Endothelial cell of umbilical vein (primary cell): ENCODE measurements around the gene CHAF1A. TPM values are rescaled to one million over a fixed set of nuclear protein-coding genes. Genes with fewer than 3 reads are reported as not detected.

Experiments used
- BruUV-seq: library from RNA; stranded (reverse); fragments of 400-500 nt; replicated peaks from 2 replicates; lab custom pipeline; 2021; lab: Mats Ljungman, UMichigan
- CTCF ChIA-PET: fragments of 300-600, 350-600 bp; sonication (Branson Sonifier 250); formaldehyde crosslinking; loops from one replicate; lab custom pipeline; 2021; ENCODE audit warnings: antibody characterized with exemption, inconsistent platforms; lab: Charles Lee
- POLR2A ChIA-PET: fragments of 300-600, 350-600 bp; sonication (Branson Sonifier 250); formaldehyde crosslinking; loops from one replicate; lab custom pipeline; 2021; ENCODE audit warnings: antibody characterized with exemption, inconsistent platforms; lab: Charles Lee
- DNase-seq: peaks from one replicate; pipeline ENCODE4 v3.0.0-alpha.2; 2011; ENCODE audit warnings: low read depth, low spot score
- FAIRE-seq: peaks from 2 replicates; lab custom pipeline; 2011; peaks lifted over from hg19 to GRCh38; lab: Jason Lieb, UNC
- H2AFZ ChIP-seq: 2 replicates; pipeline ENCODE4 v1.6.0; 2012; ENCODE audit warnings: low read depth, low read length, control low read depth, inconsistent platforms
- H3K27ac ChIP-seq: 2 replicates; pipeline ENCODE4 v1.5.1; 2011; ENCODE audit warnings: low read depth, mild to moderate bottlenecking, control low read depth, low read length, moderate library complexity; ENCODE audit not compliant: insufficient read depth
- H3K27me3 ChIP-seq, 2 experiments: 2 replicates each; pipeline versions ENCODE4 v1.6.0 to v1.6.1; 2011; ENCODE audit warnings: low read length in 2 of 2, mixed read lengths in 1 of 2; ENCODE audit not compliant: control insufficient read depth in 2 of 2, insufficient read depth in 2 of 2
- H3K36me3 ChIP-seq, 2 experiments: 2 replicates in 1 of 2; 3 replicates in 1 of 2; pipeline ENCODE4 v1.5.1; 2011; ENCODE audit warnings: low read length in 2 of 2, mild to moderate bottlenecking in 1 of 2, moderate library complexity in 1 of 2; ENCODE audit not compliant: control insufficient read depth in 2 of 2, insufficient read depth in 2 of 2; ENCODE audit errors: extremely low read depth in 1 of 2
- H3K4me1 ChIP-seq: 3 replicates; pipeline ENCODE4 v1.5.1; 2011; ENCODE audit warnings: mild to moderate bottlenecking, low read length; ENCODE audit not compliant: control insufficient read depth, insufficient read depth; ENCODE audit errors: extremely low read depth
- H3K4me2 ChIP-seq: 2 replicates; pipeline ENCODE4 v1.6.1; 2011; ENCODE audit warnings: low read length, control low read depth, mixed read lengths; ENCODE audit not compliant: insufficient read depth
- H3K4me3 ChIP-seq, 3 experiments: fragments of 200-600 bp in 1 of 3; sonication (generic), shearing (Covaris generic) in 1 of 3; replicated peaks in 1 of 3; 2 replicates each; pipeline ENCODE4 v1.5.1; 2011 to 2016; ENCODE audit warnings: control low read depth in 3 of 3, low read length in 3 of 3, mild to moderate bottlenecking in 2 of 3, inconsistent platforms in 1 of 3, low read depth in 1 of 3, moderate library complexity in 1 of 3; ENCODE audit not compliant: insufficient read depth in 1 of 3
- H3K79me2 ChIP-seq: 2 replicates; pipeline ENCODE4 v1.6.0; 2012; ENCODE audit warnings: low read length, inconsistent platforms; ENCODE audit not compliant: control insufficient read depth, insufficient read depth
- H3K9ac ChIP-seq: replicated peaks from 2 replicates; pipeline ENCODE3; 2011; ENCODE audit warnings: low read length, control low read depth; ENCODE audit not compliant: insufficient read depth; ENCODE audit errors: extremely low read depth
- H3K9me1 ChIP-seq: replicated peaks from 3 replicates; pipeline ENCODE4 v1.6.0; 2011; ENCODE audit warnings: mild to moderate bottlenecking, low read length; ENCODE audit not compliant: control insufficient read depth, insufficient read depth; ENCODE audit errors: extremely low read depth
- H3K9me3 ChIP-seq: replicated peaks from 2 replicates; pipeline ENCODE4 v1.5.1; 2012; ENCODE audit warnings: low read length, inconsistent platforms; ENCODE audit not compliant: control insufficient read depth, insufficient read depth
- H4K20me1 ChIP-seq: replicated peaks from 2 replicates; pipeline ENCODE3; 2011; ENCODE audit warnings: mild to moderate bottlenecking, low read length; ENCODE audit not compliant: control insufficient read depth, insufficient read depth; ENCODE audit errors: extremely low read depth
- CTCF ChIP-seq, 2 donors: IDR thresholded peaks; 1 replicate in 1 of 2; 2 replicates in 1 of 2; pipeline ENCODE4 v1.5.1; 2011; ENCODE audit warnings: low read length in 2 of 2, mild to moderate bottlenecking in 2 of 2, moderate library complexity in 2 of 2, control low read depth in 1 of 2, inconsistent platforms in 1 of 2, low read depth in 1 of 2; ENCODE audit not compliant: insufficient read depth in 1 of 2; ENCODE audit errors: extremely low read depth in 1 of 2
- EZH2 ChIP-seq: IDR thresholded peaks from 2 replicates; pipeline ENCODE4 v1.6.1; 2012; ENCODE audit warnings: borderline replicate concordance, low read depth, mild to moderate bottlenecking, moderate library complexity, low read length, inconsistent platforms; ENCODE audit not compliant: severe bottlenecking
- FOS ChIP-seq: IDR thresholded peaks from 2 replicates; pipeline ENCODE4 v1.6.1; 2011; ENCODE audit warnings: mild to moderate bottlenecking, low read length, moderate library complexity, borderline replicate concordance; ENCODE audit not compliant: insufficient read depth
- GATA2 ChIP-seq: IDR thresholded peaks from 2 replicates; pipeline ENCODE4 v1.7.0; 2011; ENCODE audit warnings: low read depth, mild to moderate bottlenecking, moderate library complexity, mixed read lengths, low read length; ENCODE audit not compliant: insufficient read length, insufficient read depth
- JUN ChIP-seq: IDR thresholded peaks from 2 replicates; pipeline ENCODE4 v1.6.1; 2011; ENCODE audit warnings: borderline replicate concordance, low read depth; ENCODE audit not compliant: insufficient read length, insufficient read depth
- MAX ChIP-seq: IDR thresholded peaks from 2 replicates; pipeline ENCODE4 v1.6.1; 2011; ENCODE audit not compliant: insufficient read depth, insufficient read length
- MYC ChIP-seq: IDR thresholded peaks from one replicate; pipeline ENCODE4 v1.6.1; 2011; ENCODE audit warnings: mild to moderate bottlenecking, low read depth, low read length
- POLR2A ChIP-seq: IDR thresholded peaks from 2 replicates; pipeline ENCODE4 v1.6.1; 2012; ENCODE audit warnings: low read depth, mild to moderate bottlenecking, control low read depth, low read length
- POLR2AphosphoS5 ChIP-seq: IDR thresholded peaks from 2 replicates; pipeline ENCODE4 v1.6.1; 2012; ENCODE audit warnings: low read depth, mild to moderate bottlenecking, control low read depth, low read length, moderate library complexity; ENCODE audit not compliant: insufficient read depth
- dilution Hi-C: fragments of 300-500 bp; cut with MboI; formaldehyde crosslinking; loops from one replicate; pipeline ENCODE4 v1.15.0; 2019; ENCODE audit warnings: low sequenced_read_pairs; ENCODE audit not compliant: extremely low pct_ligation_motif_present
- intact Hi-C: fragments of 100-400 bp; cut with micrococcal nuclease; formaldehyde crosslinking; loops from one replicate; pipeline ENCODE4 v1.10.0; 2022
- polyA plus RNA-seq, 4 experiments: library from polyadenylated mRNA; depleted of rRNA in 3 of 4; stranded (reverse) in 3 of 4; unstranded in 1 of 4; fragments of >200 nt; gene quantifications; 2 replicates each; pipeline versions ENCODE4 v1.2.1 to v1.2.3, GENCODE V29; 2011 to 2012; ENCODE audit warnings: missing spikeins in 1 of 4
- total RNA-seq: library from RNA; stranded (reverse); gene quantifications from 2 replicates; pipeline ENCODE4 v1.2.3, GENCODE V29; 2021

Gene CHAF1A
- total and polyA plus RNA-seq, 2 donors (not counting 3 experiments of a cell fraction or from before 2014, with no cell fraction given), result 19.5 to 44.5 TPM

- Histone ChIP-seq H3K27me3 (no peaks in the 10 kb centered on the region), H3K9me1 (no peaks in the 10 kb centered on the region), H3K4me2 (no peak overlapping the region), H3K79me2 (no peaks in the 10 kb centered on the region), H4K20me1 (no peaks in the 10 kb centered on the region), H3K27ac (no peak overlapping the region), H3K4me3 (no peak overlapping the region), H3K9me3 (no peaks in the 10 kb centered on the region), H2AFZ (no peak overlapping the region), H3K9ac (no peak overlapping the region), H3K4me1 (no peaks in the 10 kb centered on the region), H3K36me3 (peaks cover 4 to 9% of the 10 kb centered on the region in 2 experiments)
- intact Hi-C loops (no loop called here), dilution Hi-C loops (no loop called here)
- ChIA-PET POLR2A (no interaction called here), CTCF (no interaction called here)
- BruUV-seq, result no TSS peak
- FAIRE-seq (no peak), DNase-seq (no peak)
- TF ChIP-seq MYC (no peak), POLR2A (no peak), POLR2AphosphoS5 (no peak), JUN (no peak)
Observed at GRCh38 chr19:4423416-4424126, 21.1 kb downstream of the CHAF1A start.

GRCh38 chr19:4425537-4425936 is 23.1 kb downstream of the CHAF1A start:
- ChIA-PET CTCF (no interaction called here), POLR2A (no interaction called here)
- DNase-seq (no peak), FAIRE-seq (no peak)
- TF ChIP-seq MYC, result no peak
- no peak for TF ChIP-seq CTCF (IDR thresholded peaks at IDR 0.05; ENCODE audit: extremely low read depth in 1 of 2, insufficient read depth in 1 of 2, low read depth in 1 of 2, low read length in 2 of 2)
- TF ChIP-seq MAX, result no peak
- TF ChIP-seq GATA2, result no peak
- no peak for TF ChIP-seq POLR2AphosphoS5
- no peak for TF ChIP-seq JUN
- no peak for TF ChIP-seq FOS
- TF ChIP-seq EZH2, result no peak
- TF ChIP-seq POLR2A, result no peak
- Histone ChIP-seq H3K9me3 (no peaks in the 10 kb centered on the region), H3K4me2 (no peak overlapping the region), H3K27me3 (no peaks in the 10 kb centered on the region), H2AFZ (no peak overlapping the region), H3K36me3 (peaks cover 4 to 15% of the 10 kb centered on the region in 2 experiments), H3K27ac (no peak overlapping the region), H3K9me1 (no peaks in the 10 kb centered on the region), H3K4me3 (no peak overlapping the region), H4K20me1 (no peaks in the 10 kb centered on the region), H3K79me2 (no peaks in the 10 kb centered on the region), H3K9ac (no peak overlapping the region), H3K4me1 (no peaks in the 10 kb centered on the region)
- no TSS peak for BruUV-seq
- intact Hi-C loops (no loop called here), dilution Hi-C loops (no loop called here)
